Keratinocyte (primary cell): ENCODE data around the gene ELP4. TPM values are rescaled to one million over a fixed set of nuclear protein-coding genes. Genes with fewer than 3 reads are reported as not detected.

Experiments
- DNase-seq: peaks from one replicate; pipeline ENCODE4 v3.0.0-alpha.2; 2011; ENCODE audit warnings: low read depth, missing footprints, low spot score
- FAIRE-seq: peaks from 2 replicates; lab custom pipeline; 2011; peaks lifted over from hg19 to GRCh38; lab: Jason Lieb, UNC
- H2AFZ ChIP-seq: 2 replicates; pipeline ENCODE4 v1.6.0; 2012; ENCODE audit warnings: low read length, control low read depth, inconsistent platforms; ENCODE audit not compliant: control insufficient read depth
- H3K27ac ChIP-seq: 2 replicates; pipeline ENCODE4 v1.5.1; 2011; ENCODE audit warnings: low read length; ENCODE audit not compliant: control insufficient read depth, insufficient read depth
- H3K27me3 ChIP-seq: 3 replicates; pipeline ENCODE4 v1.6.0; 2011; ENCODE audit warnings: low read length; ENCODE audit not compliant: control insufficient read depth, insufficient read depth; ENCODE audit errors: extremely low read depth
- H3K36me3 ChIP-seq, 2 experiments: 2 replicates in 1 of 2; 3 replicates in 1 of 2; pipeline ENCODE4 v1.5.1; 2011; ENCODE audit warnings: low read length in 2 of 2, mild to moderate bottlenecking in 1 of 2; ENCODE audit not compliant: control insufficient read depth in 2 of 2, insufficient read depth in 2 of 2; ENCODE audit errors: extremely low read depth in 1 of 2
- H3K4me1 ChIP-seq: 3 replicates; pipeline ENCODE4 v1.5.1; 2011; ENCODE audit warnings: low read length; ENCODE audit not compliant: control insufficient read depth, insufficient read depth; ENCODE audit errors: extremely low read depth
- H3K4me2 ChIP-seq: 3 replicates; pipeline ENCODE4 v1.6.0; 2011; ENCODE audit warnings: low read depth, low read length; ENCODE audit not compliant: control insufficient read depth, insufficient read depth; ENCODE audit errors: extremely low read depth
- H3K4me3 ChIP-seq, 3 experiments: fragments of 200-600 bp in 1 of 3; sonication (generic) in 1 of 3; 2 replicates in 2 of 3; 3 replicates in 1 of 3; pipeline ENCODE4 v1.5.1; 2011 to 2016; ENCODE audit warnings: low read length in 3 of 3, mild to moderate bottlenecking in 3 of 3, control low read depth in 2 of 3, inconsistent platforms in 1 of 3, low read depth in 1 of 3, mixed read lengths in 1 of 3, mixed run types in 1 of 3, moderate library complexity in 1 of 3; ENCODE audit not compliant: control insufficient read depth in 2 of 3, insufficient read depth in 2 of 3; ENCODE audit errors: extremely low read depth in 1 of 3
- H3K79me2 ChIP-seq: 2 replicates; pipeline ENCODE4 v1.6.0; 2012; ENCODE audit warnings: low read length; ENCODE audit not compliant: control insufficient read depth, insufficient read depth
- H3K9ac ChIP-seq: 3 replicates; pipeline ENCODE4 v1.6.0; 2011; ENCODE audit warnings: low read length; ENCODE audit not compliant: control insufficient read depth, insufficient read depth; ENCODE audit errors: extremely low read depth
- H3K9me1 ChIP-seq: 3 replicates; pipeline ENCODE4 v1.6.0; 2011; ENCODE audit warnings: low read length; ENCODE audit not compliant: control insufficient read depth, insufficient read depth; ENCODE audit errors: extremely low read depth
- H3K9me3 ChIP-seq: 2 replicates; pipeline ENCODE4 v1.5.1; 2012; ENCODE audit warnings: low read depth, low read length; ENCODE audit not compliant: control insufficient read depth
- H4K20me1 ChIP-seq: 3 replicates; pipeline ENCODE4 v1.6.0; 2011; ENCODE audit warnings: low read length; ENCODE audit not compliant: control insufficient read depth, insufficient read depth; ENCODE audit errors: extremely low read depth
- CTCF ChIP-seq, 3 experiments: IDR thresholded peaks in 1 of 3; conservative IDR thresholded peaks in 1 of 3; optimal IDR thresholded peaks in 1 of 3; 2 replicates in 2 of 3; 3 replicates in 1 of 3; pipeline versions ENCODE3 to v1.5.1; 2011; ENCODE audit warnings: low read length in 3 of 3, mild to moderate bottlenecking in 3 of 3, moderate library complexity in 2 of 3, control low read depth in 1 of 3, inconsistent platforms in 1 of 3; ENCODE audit not compliant: insufficient read depth in 2 of 3; ENCODE audit errors: extremely low read depth in 1 of 3
- EZH2 ChIP-seq: IDR thresholded peaks from one replicate; pipeline ENCODE4 v1.6.1; 2012; ENCODE audit warnings: inconsistent platforms, mild to moderate bottlenecking, low read length, moderate library complexity
- dilution Hi-C: fragments of 300-500 bp; cut with MboI; formaldehyde crosslinking; loops from one replicate; pipeline ENCODE4 v1.7.0; 2020; ENCODE audit warnings: low sequenced_read_pairs; ENCODE audit not compliant: extremely low pct_ligation_motif_present
- polyA plus RNA-seq, 5 experiments: library from polyadenylated mRNA; depleted of rRNA in 3 of 5; stranded (reverse) in 3 of 5; stranded (forward) in 1 of 5; unstranded in 1 of 5; fragments of >200 nt; gene quantifications; 1 replicate in 1 of 5; 2 replicates in 3 of 5; 3 replicates in 1 of 5; pipeline versions ENCODE4 v1.2.1 to v1.2.3, GENCODE V29; 2011 to 2012; ENCODE audit warnings: missing spikeins in 2 of 5, low read depth in 1 of 5, low replicate concordance in 1 of 5

The ELP4 gene
- polyA plus RNA-seq, 1 donor (not counting 4 experiments of a cell fraction or from before 2014, with no cell fraction given), result 29.6 TPM

GRCh38 chr11:31815711-31816467, 306.3 kb downstream of the ELP4 start:
- Histone ChIP-seq H4K20me1 (peaks cover 6% of the 10 kb centered on the region), H2AFZ (no peak overlapping the region), H3K4me3 (peak overlapping the region in 1 of 3 experiments; percentile 43), H3K4me2 (peak overlapping the region; percentile 48), H3K9me3 (no peaks in the 10 kb centered on the region), H3K36me3 (no peaks in the 10 kb centered on the region), H3K79me2 (no peaks in the 10 kb centered on the region), H3K9ac (no peak overlapping the region), H3K4me1 (peaks cover 35% of the 10 kb centered on the region), H3K9me1 (no peaks in the 10 kb centered on the region), H3K27ac (no peak overlapping the region), H3K27me3 (peaks cover 100% of the 10 kb centered on the region)
- dilution Hi-C loops, result no loop called here
- DNase-seq, result no peak
- FAIRE-seq, result no peak
- no peak for TF ChIP-seq CTCF (optimal IDR thresholded peaks at IDR 0.05 in 1 of 3, IDR thresholded peaks at IDR 0.05 in 1 of 3, conservative IDR thresholded peaks at IDR 0.05 in 1 of 3; ENCODE audit: extremely low read depth in 1 of 3, insufficient read depth in 2 of 3, low read length in 3 of 3)
- peak; percentile 86 for TF ChIP-seq EZH2

GRCh38 chr11:31816468-31817053, 307.0 kb downstream of the ELP4 start:
- Histone ChIP-seq H3K36me3 (no peaks in the 10 kb centered on the region), H3K9me1 (no peaks in the 10 kb centered on the region), H3K4me3 (peak overlapping the region; percentile 3 to 39 (median 29)), H3K27me3 (peaks cover 100% of the 10 kb centered on the region), H3K9ac (no peak overlapping the region), H3K79me2 (no peaks in the 10 kb centered on the region), H4K20me1 (peaks cover 6% of the 10 kb centered on the region), H3K27ac (no peak overlapping the region), H3K4me2 (peak overlapping the region; percentile 67), H3K9me3 (no peaks in the 10 kb centered on the region), H3K4me1 (peaks cover 30% of the 10 kb centered on the region), H2AFZ (no peak overlapping the region)
- no peak for FAIRE-seq
- dilution Hi-C loops, result no loop called here
- no peak for TF ChIP-seq CTCF (optimal IDR thresholded peaks at IDR 0.05 in 1 of 3, IDR thresholded peaks at IDR 0.05 in 1 of 3, conservative IDR thresholded peaks at IDR 0.05 in 1 of 3; ENCODE audit: extremely low read depth in 1 of 3, insufficient read depth in 2 of 3, low read length in 3 of 3)
- no peak for TF ChIP-seq EZH2
- DNase-seq, result no peak
